Measurements from ENCODE around the gene SLC6A18.

The SLC6A18 gene

DNA sequence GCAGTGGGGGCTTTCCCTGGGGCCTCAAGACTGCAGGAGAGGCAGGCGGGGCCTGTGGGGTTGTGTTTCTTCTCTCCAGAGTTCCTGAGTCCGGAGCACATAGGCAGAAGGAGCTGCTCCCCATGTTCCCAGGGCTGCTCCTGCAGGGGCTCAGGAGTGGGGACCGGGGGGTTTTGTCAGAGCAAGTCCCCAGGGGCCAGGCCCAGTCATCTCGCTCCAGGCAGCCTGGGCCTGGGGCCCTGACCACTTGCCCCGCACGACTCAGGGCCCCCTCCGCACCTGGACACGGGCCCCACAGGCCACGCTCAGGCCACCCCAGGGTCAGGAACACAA, 45.8 kb upstream of the SLC6A18 start:
- in situ Hi-C loops (cut with MboI; ENCODE audit: low sequenced_read_pairs, unreplicated experiment): loop anchor here (10.0 kb wide), 1 partner anchor 465 kb away; no protein-coding TSS in a partner anchor
- TF ChIP-seq, protein P1, sequence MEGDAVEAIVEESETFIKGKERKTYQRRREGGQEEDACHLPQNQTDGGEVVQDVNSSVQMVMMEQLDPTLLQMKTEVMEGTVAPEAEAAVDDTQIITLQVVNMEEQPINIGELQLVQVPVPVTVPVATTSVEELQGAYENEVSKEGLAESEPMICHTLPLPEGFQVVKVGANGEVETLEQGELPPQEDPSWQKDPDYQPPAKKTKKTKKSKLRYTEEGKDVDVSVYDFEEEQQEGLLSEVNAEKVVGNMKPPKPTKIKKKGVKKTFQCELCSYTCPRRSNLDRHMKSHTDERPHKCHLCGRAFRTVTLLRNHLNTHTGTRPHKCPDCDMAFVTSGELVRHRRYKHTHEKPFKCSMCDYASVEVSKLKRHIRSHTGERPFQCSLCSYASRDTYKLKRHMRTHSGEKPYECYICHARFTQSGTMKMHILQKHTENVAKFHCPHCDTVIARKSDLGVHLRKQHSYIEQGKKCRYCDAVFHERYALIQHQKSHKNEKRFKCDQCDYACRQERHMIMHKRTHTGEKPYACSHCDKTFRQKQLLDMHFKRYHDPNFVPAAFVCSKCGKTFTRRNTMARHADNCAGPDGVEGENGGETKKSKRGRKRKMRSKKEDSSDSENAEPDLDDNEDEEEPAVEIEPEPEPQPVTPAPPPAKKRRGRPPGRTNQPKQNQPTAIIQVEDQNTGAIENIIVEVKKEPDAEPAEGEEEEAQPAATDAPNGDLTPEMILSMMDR (IDR thresholded peaks at IDR 0.05; ENCODE audit: borderline replicate concordance, control extremely low read depth, extremely low read depth, insufficient read depth, missing control alignments): no peak
- no peak for DNase-seq (ENCODE audit: low spot score)

DNA sequence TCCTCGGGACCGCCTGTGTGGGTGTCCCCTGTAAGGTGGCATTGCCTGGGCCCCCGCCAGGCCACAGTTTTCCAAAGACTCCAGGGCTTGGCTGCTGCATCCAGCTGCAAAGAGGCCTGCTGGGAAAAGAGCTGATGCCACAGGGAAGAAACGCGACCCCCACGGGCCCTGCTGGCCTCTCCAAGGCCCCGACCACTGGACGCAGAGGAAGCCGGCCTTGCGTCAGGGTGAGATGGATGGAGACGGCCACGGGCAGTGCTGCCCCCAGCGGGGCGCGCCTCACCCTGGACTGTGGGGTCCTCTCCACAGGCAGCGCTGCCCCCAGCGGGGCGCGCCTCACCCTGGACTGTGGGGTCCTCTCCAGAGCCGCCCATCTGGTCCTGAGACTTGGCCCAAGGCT, 45.1 kb upstream of the SLC6A18 start:
- DNase-seq (ENCODE audit: low spot score): no peak
- TF ChIP-seq, protein P1 (IDR thresholded peaks at IDR 0.05; ENCODE audit: borderline replicate concordance, control extremely low read depth, extremely low read depth, insufficient read depth, missing control alignments): no peak

DNA sequence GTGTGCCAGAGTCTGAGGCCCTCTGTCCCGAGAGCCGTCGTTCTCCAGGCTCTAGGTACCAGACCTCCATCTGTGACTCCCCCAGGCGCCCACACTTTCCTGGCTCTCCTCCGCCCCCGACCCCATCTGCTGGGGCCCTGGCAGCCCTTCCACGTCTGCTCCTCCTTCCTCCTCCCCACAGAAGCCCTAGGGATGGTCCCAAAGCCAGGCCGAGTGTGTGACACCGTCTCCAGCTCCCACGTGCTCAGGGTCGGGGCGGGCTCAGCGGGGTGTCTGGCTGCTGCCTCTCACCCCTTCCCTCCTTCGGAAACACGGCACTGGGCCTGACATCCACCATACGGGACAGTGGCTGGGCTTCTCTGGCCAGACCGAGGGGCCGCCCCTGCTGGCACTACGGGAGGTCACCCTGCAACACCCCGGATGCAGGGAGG, 44.3 kb upstream of the SLC6A18 start:
- in situ Hi-C loops (cut with MboI; ENCODE audit: low sequenced_read_pairs, unreplicated experiment): no loop called here
- TF ChIP-seq, protein P1 (IDR thresholded peaks at IDR 0.05; ENCODE audit: borderline replicate concordance, control extremely low read depth, extremely low read depth, insufficient read depth, missing control alignments): no peak
- DNase-seq (ENCODE audit: low spot score): no peak

More for the DNA sequence above, 45.1 kb upstream of the SLC6A18 start:
- in situ Hi-C loops (cut with MboI; ENCODE audit: low sequenced_read_pairs, unreplicated experiment): no loop called here

DNA sequence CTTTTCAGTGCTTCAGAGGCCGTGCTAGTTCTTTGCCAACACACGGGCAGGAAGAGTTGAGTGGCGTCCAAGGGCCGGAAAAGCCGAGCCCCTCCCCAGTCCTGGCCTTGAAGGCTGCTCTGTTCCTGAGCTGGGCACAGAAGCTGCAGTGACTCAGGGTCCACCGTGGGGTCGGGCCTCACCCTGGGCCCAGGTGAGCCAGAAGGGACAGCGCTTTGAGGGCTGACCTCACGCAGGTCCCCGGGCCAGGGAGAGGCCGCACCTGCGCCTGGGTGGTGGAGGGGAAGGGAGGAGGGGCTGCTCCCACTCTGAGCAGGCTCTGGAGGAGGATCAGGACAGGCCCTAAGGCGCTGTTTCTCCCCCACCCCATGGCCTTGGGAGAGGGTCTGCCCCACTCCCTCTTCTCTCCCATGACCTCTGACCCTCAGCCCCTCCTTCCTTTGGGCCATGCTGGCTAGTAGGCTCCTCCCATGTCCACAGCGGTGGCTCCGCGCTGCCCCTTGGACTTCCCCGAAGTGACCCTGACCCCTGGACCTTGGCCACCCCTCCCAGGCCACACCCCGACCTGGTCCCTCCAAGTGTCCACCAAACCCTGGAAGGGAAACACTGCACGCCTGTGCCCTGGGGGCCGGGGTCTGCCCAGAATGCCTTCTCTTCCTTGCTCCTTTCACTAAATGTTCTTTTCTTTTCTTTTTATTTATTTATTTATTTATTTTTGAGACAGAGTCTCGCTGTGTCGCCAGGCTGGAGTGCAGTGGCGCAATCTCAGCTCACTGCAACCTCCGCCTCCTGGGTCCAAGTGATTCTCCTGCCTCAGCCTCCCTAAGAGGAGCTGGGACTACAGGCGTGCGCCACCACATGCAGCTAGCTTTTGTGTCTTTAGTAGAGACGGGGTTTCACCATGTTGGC, 43.5 kb upstream of the SLC6A18 start:
- in situ Hi-C loops (cut with MboI; ENCODE audit: low sequenced_read_pairs, unreplicated experiment): no loop called here
- TF ChIP-seq, protein P1 (IDR thresholded peaks at IDR 0.05; ENCODE audit: borderline replicate concordance, control extremely low read depth, extremely low read depth, insufficient read depth, missing control alignments): no peak
- no peak for DNase-seq (ENCODE audit: low spot score)

DNA sequence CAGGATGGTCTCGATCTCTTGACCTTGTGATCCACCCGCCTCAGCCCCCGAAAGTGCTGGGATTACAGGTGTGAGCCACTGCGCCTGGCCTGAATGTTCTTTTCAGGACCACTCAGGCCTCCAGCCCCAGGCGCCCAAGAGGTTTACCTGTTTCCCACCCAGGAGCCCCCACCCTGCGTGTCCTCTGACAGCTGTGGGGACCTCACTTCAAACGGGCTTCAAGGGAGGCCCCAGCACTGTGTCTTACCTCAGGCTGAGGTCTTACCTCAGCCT, 42.9 kb upstream of the SLC6A18 start:
- in situ Hi-C loops (cut with MboI; ENCODE audit: low sequenced_read_pairs, unreplicated experiment): no loop called here
- no peak for DNase-seq (ENCODE audit: low spot score)
- TF ChIP-seq, protein P1 (IDR thresholded peaks at IDR 0.05; ENCODE audit: borderline replicate concordance, control extremely low read depth, extremely low read depth, insufficient read depth, missing control alignments): no peak

DNA sequence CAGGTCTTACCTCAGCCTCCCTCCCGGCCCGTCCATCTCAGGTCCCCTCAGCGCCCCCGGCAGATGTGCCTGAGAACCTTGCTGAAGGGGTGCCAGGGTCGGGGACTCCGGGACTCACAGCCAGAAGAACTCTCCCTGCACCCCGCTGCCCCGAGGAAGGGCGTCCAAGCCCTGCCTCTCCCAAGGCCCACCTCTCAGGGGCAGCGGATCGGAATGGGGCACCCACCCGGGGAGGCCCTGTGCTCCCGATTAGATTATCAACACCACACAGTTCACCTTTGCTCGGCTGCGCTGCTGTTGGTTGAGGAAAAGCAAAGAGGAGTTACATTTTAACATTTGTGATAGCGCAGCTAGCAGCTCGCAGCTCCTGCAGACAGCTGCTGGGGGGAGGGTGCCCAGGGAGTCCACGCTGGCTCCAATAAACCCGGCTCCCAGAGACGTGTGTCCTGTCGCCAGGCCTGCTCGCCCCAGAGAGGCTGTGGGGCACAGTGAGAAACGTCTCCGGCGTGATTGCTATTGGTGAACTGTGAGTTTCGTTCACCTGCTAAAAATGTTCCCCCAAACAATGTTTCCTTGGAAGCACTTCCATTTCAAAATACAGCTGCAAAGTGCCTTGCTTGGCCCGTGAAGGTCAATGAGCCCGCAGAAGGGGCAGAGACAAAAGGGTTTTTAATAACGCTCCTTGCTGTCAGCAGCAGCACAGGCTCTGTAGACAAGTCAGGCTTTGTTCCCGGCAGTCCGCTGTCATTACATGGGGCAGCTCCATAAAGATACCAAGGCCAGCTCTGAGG, 42.4 kb upstream of the SLC6A18 start:
- in situ Hi-C loops (cut with MboI; ENCODE audit: low sequenced_read_pairs, unreplicated experiment): no loop called here

More for the DNA sequence above, 42.4 kb upstream of the SLC6A18 start:
- no peak for DNase-seq (ENCODE audit: low spot score)
- TF ChIP-seq, protein P1 (IDR thresholded peaks at IDR 0.05; ENCODE audit: borderline replicate concordance, control extremely low read depth, extremely low read depth, insufficient read depth, missing control alignments): no peak
